OCI-LY3 (cell line): ENCODE measurements around the gene FGL2.

Experiments used
- EZH2phosphoT487 ChIP-seq: fragments of 200-600 bp; shearing (Covaris generic); IDR thresholded peaks from 2 replicates; pipeline ENCODE4 v1.6.1; 2018; ENCODE audit warnings: antibody characterized with exemption, mixed run types, low read depth
- TF ChIP-seq, protein P1 (sequence below): fragments of 200-600, 300-600 bp; sonication (generic); IDR thresholded peaks from 2 replicates; pipeline ENCODE4 v1.5.1; 2014; ENCODE audit warnings: antibody characterized with exemption, low read length, low read depth

DNA sequence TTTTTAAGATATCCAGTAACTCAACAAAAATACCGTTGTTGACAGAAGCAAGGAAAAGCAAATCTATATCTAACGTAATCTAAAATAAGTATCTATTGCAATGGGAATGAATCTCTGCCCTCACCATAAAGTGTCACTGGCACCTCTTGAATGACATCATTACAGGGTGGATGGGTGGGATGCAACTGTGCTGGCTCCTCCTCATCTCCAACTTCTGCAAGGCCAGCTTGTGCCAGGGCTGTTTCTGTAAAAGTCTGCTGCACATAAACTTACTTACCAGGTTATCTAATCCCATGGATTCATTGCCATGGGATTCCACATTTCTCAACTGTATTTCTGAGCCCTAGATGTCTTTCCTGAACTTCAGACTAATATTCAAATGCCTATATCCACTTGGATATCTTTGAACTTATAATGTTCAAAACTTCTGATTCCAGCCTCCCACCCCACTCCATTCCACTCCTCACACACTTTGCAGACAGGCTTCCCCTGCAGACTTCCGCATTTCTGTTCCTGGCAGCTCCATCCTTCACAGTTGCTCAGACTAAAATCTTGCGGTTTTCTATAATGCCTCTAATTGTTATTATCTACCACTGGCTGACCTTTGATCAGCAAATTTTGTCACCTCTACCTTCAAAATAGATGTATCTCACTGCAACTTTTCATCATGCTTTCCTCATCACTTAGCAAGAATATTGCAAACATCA lies 10.7 kb downstream of the FGL2 start:
- TF ChIP-seq, protein P1, sequence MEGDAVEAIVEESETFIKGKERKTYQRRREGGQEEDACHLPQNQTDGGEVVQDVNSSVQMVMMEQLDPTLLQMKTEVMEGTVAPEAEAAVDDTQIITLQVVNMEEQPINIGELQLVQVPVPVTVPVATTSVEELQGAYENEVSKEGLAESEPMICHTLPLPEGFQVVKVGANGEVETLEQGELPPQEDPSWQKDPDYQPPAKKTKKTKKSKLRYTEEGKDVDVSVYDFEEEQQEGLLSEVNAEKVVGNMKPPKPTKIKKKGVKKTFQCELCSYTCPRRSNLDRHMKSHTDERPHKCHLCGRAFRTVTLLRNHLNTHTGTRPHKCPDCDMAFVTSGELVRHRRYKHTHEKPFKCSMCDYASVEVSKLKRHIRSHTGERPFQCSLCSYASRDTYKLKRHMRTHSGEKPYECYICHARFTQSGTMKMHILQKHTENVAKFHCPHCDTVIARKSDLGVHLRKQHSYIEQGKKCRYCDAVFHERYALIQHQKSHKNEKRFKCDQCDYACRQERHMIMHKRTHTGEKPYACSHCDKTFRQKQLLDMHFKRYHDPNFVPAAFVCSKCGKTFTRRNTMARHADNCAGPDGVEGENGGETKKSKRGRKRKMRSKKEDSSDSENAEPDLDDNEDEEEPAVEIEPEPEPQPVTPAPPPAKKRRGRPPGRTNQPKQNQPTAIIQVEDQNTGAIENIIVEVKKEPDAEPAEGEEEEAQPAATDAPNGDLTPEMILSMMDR: no peak
- no peak for TF ChIP-seq EZH2phosphoT487
